ENCODE data around the gene MYF5.
A peak's percentile ranks its signal among the peaks of the same experiment; 100 is the strongest.

MYF5 gene

GRCh38 chr12:80708259-80708974 is 8.3 kb upstream of the MYF5 start:
- DNase-seq, result no peak

- no peak for DNase-seq
Observed at GRCh38 chr12:80708975-80709328, 7.8 kb upstream of the MYF5 start.

GRCh38 chr12:80709811-80710726 is 6.6 kb upstream of the MYF5 start:
- DNase-seq, result no peak

GRCh38 chr12:80710727-80711449 is 5.8 kb upstream of the MYF5 start:
- DNase-seq, result no peak

- no peak for DNase-seq
Observed at GRCh38 chr12:80711866-80712265, 4.8 kb upstream of the MYF5 start.

GRCh38 chr12:80712866-80713265 is 3.8 kb upstream of the MYF5 start:
- DNase-seq, result no peak

- DNase-seq, result no peak
Observed at GRCh38 chr12:80713419-80713818, 3.3 kb upstream of the MYF5 start.

GRCh38 chr12:80714055-80714454 is 2.7 kb upstream of the MYF5 start:
- DNase-seq, result no peak

GRCh38 chr12:80714846-80715245 is 1.9 kb upstream of the MYF5 start:
- no peak for DNase-seq

- DNase-seq, result no peak
Observed at GRCh38 chr12:80715713-80716249, 931 bp upstream of the MYF5 start.

- no peak for DNase-seq
Observed at GRCh38 chr12:80717856-80718255, 1.1 kb downstream of the MYF5 start.

GRCh38 chr12:80720516-80720915 is 3.8 kb downstream of the MYF5 start:
- DNase-seq, result no peak

- DNase-seq, result no peak
Observed at GRCh38 chr12:80721326-80721725, 4.6 kb downstream of the MYF5 start.

GRCh38 chr12:80745851-80746505 is 29.3 kb downstream of the MYF5 start:
- DNase-seq, result no peak

GRCh38 chr12:80747800-80748199 is 31.1 kb downstream of the MYF5 start:
- no peak for DNase-seq

- no peak for DNase-seq
Observed at GRCh38 chr12:80749456-80749855, 32.7 kb downstream of the MYF5 start.

- DNase-seq, result no peak
Observed at GRCh38 chr12:80752464-80752863, 35.8 kb downstream of the MYF5 start.

- no peak for DNase-seq
Observed at GRCh38 chr12:80754274-80754673, 37.6 kb downstream of the MYF5 start.

- DNase-seq, result no peak
Observed at GRCh38 chr12:80756875-80757274, 40.2 kb downstream of the MYF5 start.

- DNase-seq, result no peak
Observed at GRCh38 chr12:80761838-80762237, 45.1 kb downstream of the MYF5 start.

GRCh38 chr12:80763874-80764273 is 47.2 kb downstream of the MYF5 start:
- DNase-seq, result peak; percentile 10

- DNase-seq, result no peak
Observed at GRCh38 chr12:80766210-80766609, 49.5 kb downstream of the MYF5 start.

- no peak for DNase-seq
Observed at GRCh38 chr12:80766897-80767296, 50.2 kb downstream of the MYF5 start.
